ENCODE results near the gene SLC12A3.

The SLC12A3 gene

DNA sequence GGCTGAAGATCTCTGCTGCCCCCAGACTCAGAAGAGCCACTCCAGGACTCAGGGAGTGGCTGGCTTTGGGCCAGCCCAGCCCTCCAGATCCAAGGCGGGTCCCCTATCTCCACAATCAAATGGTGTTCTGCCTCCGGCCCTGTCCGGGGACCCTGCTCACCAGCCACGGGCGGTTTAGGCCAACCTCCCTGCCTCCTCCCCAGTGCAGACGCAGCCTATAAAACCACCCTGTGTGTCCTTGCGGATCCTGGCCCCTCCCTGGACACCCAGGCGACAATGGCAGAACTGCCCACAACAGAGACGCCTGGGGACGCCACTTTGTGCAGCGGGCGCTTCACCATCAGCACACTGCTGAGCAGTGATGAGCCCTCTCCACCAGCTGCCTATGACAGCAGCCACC is at the start of gene SLC12A3:
Gene SLC12A3 (plus strand): TSS at position 248 of the 400 bp plus-strand sequence. CDS start 29 bp downstream, at position 277.
- Histone ChIP-seq H3K4me3 (ENCODE audit: low read length) (no peak within 1 kb of the TSS), H3K4me1 (ENCODE audit: low read length) (peaks cover 56% of the 10 kb centered on the region), H3K79me2 (ENCODE audit: low read length) (no peaks in the 10 kb centered on the region), H3K27me3 (ENCODE audit: low read depth, low read length) (no peaks in the 10 kb centered on the region), H3K27ac (ENCODE audit: low read length) (no peak within 1 kb of the TSS), H4K20me1 (ENCODE audit: insufficient read depth, low read length) (no peaks in the 10 kb centered on the region), H3K9ac (ENCODE audit: low read length) (no peak within 1 kb of the TSS), H2AFZ (ENCODE audit: low read depth, low read length) (no peak within 1 kb of the TSS), H3K36me3 (replicated peaks; ENCODE audit: low read depth, low read length) (no peaks in the 10 kb centered on the region), H3K4me2 (ENCODE audit: low read length) (no peak within 1 kb of the TSS), H3K9me3 (ENCODE audit: insufficient read depth, low read length) (no peaks in the 10 kb centered on the region)
- no peak for TF ChIP-seq CTCF (IDR thresholded peaks at IDR 0.05; ENCODE audit: low read depth, low read length)
- no peak for TF ChIP-seq EZH2phosphoT487 (IDR thresholded peaks at IDR 0.05; ENCODE audit: low read depth)

DNA sequence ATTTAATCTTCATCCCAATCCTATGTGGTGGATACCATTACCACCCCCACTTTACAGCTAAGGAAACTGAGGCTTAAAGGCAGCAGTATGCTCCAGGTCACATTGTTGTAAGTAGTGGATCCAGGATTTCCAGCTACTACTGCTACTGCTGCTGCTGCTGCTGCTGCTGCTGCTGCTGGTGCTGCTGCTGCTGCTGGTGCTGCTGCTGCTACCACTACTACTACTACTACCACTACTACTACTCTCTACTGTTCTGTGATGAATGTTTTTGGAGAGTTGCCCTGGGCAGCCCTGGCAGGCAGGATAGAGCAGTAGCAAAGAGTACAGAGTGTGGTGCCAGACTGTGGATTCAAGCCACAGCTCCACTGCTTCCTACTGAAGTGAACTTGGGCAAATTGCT is 49.3 kb upstream of the SLC12A3 start:
- H3K4me2 ChIP-seq (ENCODE audit: low read length), result no peak overlapping the region
- no peak overlapping the region for H2AFZ ChIP-seq (ENCODE audit: low read depth, low read length)
- H3K27me3 ChIP-seq (ENCODE audit: low read depth, low read length), result no peaks in the 10 kb centered on the region
- no peaks in the 10 kb centered on the region for H3K79me2 ChIP-seq (ENCODE audit: low read length)
- no peaks in the 10 kb centered on the region for H3K9me3 ChIP-seq (ENCODE audit: insufficient read depth, low read length)
- no peaks in the 10 kb centered on the region for H3K4me1 ChIP-seq (ENCODE audit: low read length)
- TF ChIP-seq EZH2phosphoT487 (IDR thresholded peaks at IDR 0.05; ENCODE audit: low read depth), result no peak
- TF ChIP-seq CTCF (IDR thresholded peaks at IDR 0.05; ENCODE audit: low read depth, low read length), result no peak
- H3K27ac ChIP-seq (ENCODE audit: low read length), result no peak overlapping the region
- peaks cover 4% of the 10 kb centered on the region for H3K36me3 ChIP-seq (replicated peaks; ENCODE audit: low read depth, low read length)
- H3K4me3 ChIP-seq (ENCODE audit: low read length), result no peak overlapping the region
- no peak overlapping the region for H3K9ac ChIP-seq (ENCODE audit: low read length)
- no peaks in the 10 kb centered on the region for H4K20me1 ChIP-seq (ENCODE audit: insufficient read depth, low read length)

- Histone ChIP-seq H3K9me3 (ENCODE audit: insufficient read depth, low read length) (no peaks in the 10 kb centered on the region), H4K20me1 (ENCODE audit: insufficient read depth, low read length) (no peaks in the 10 kb centered on the region), H3K27me3 (ENCODE audit: low read depth, low read length) (no peaks in the 10 kb centered on the region), H3K9ac (ENCODE audit: low read length) (no peak overlapping the region), H3K36me3 (replicated peaks; ENCODE audit: low read depth, low read length) (peaks cover 7% of the 10 kb centered on the region), H3K4me1 (ENCODE audit: low read length) (no peaks in the 10 kb centered on the region), H3K79me2 (ENCODE audit: low read length) (no peaks in the 10 kb centered on the region), H2AFZ (ENCODE audit: low read depth, low read length) (no peak overlapping the region), H3K4me3 (ENCODE audit: low read length) (no peak overlapping the region), H3K4me2 (ENCODE audit: low read length) (no peak overlapping the region), H3K27ac (ENCODE audit: low read length) (no peak overlapping the region)
- TF ChIP-seq EZH2phosphoT487 (IDR thresholded peaks at IDR 0.05; ENCODE audit: low read depth), result no peak
- no peak for TF ChIP-seq CTCF (IDR thresholded peaks at IDR 0.05; ENCODE audit: low read depth, low read length)
Measured at GRCh38 chr16:56817056-56817455, 48.0 kb upstream of the SLC12A3 start.

DNA sequence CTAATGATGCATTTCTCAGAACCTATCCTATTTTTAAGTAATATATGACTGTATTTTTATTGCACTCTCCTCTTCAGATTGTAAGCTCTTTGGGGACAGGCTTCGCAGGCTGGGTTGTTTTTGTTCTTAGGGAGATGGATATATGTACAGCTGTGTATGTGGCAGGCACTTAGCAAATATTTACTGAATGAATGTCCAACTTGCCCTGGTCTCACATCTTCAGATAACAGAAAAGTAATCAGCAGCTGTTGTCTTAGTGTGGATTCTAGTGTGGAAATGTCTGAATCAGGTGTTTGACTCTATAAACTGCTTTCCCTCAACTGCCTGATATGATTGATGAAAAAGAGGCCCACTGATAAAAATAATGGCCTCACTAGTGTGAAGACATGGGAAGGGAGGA is 47.1 kb upstream of the SLC12A3 start:
- Histone ChIP-seq H3K4me1 (ENCODE audit: low read length) (no peaks in the 10 kb centered on the region), H2AFZ (ENCODE audit: low read depth, low read length) (no peak overlapping the region), H3K27me3 (ENCODE audit: low read depth, low read length) (no peaks in the 10 kb centered on the region), H4K20me1 (ENCODE audit: insufficient read depth, low read length) (no peaks in the 10 kb centered on the region), H3K9me3 (ENCODE audit: insufficient read depth, low read length) (no peaks in the 10 kb centered on the region), H3K4me3 (ENCODE audit: low read length) (no peak overlapping the region), H3K4me2 (ENCODE audit: low read length) (no peak overlapping the region), H3K27ac (ENCODE audit: low read length) (no peak overlapping the region), H3K9ac (ENCODE audit: low read length) (no peak overlapping the region), H3K36me3 (replicated peaks; ENCODE audit: low read depth, low read length) (peaks cover 7% of the 10 kb centered on the region), H3K79me2 (ENCODE audit: low read length) (no peaks in the 10 kb centered on the region)
- TF ChIP-seq EZH2phosphoT487 (IDR thresholded peaks at IDR 0.05; ENCODE audit: low read depth), result no peak
- TF ChIP-seq CTCF (IDR thresholded peaks at IDR 0.05; ENCODE audit: low read depth, low read length), result no peak
